22Rv1 (cell line): ENCODE measurements around the gene CELA2B.

Source experiments
- CTCF ChIP-seq: fragments of 450-650 bp; IDR thresholded peaks from 2 replicates; pipeline ENCODE4 v1.5.1; 2017; ENCODE audit warnings: mild to moderate bottlenecking
- ZFX ChIP-seq: fragments of 450-650 bp; IDR thresholded peaks from 2 replicates; pipeline ENCODE4 v1.6.1; 2017; ENCODE audit warnings: antibody characterized with exemption, borderline replicate concordance

- TF ChIP-seq CTCF (no peak), ZFX (no peak)
Measured at GRCh38 chr1:15428815-15429435, 47.0 kb upstream of the CELA2B start.
